HL-60 (cell line): Measurements from ENCODE around the gene EML2.
"Not testable (repeated sequence)": the region's sequence is repeated elsewhere in the genome, so short reads cannot be mapped to it uniquely, and the experiment has no call there.

ENCODE experiments used
- DNase-seq, 2 experiments: peaks; one replicate each; pipeline ENCODE4 v3.0.0-alpha.2; 2010 to 2020; ENCODE audit warnings: low read depth in 1 of 2, low spot score in 1 of 2
- H3K27ac ChIP-seq: fragments of 250-450 bp; sonication (Bioruptor Pico); replicated peaks from 2 replicates; pipeline ENCODE4 v1.5.1; 2020; ENCODE audit warnings: mild to moderate bottlenecking, moderate library complexity
- H3K27me3 ChIP-seq: fragments of 250-450 bp; sonication (Bioruptor Pico); 2 replicates; pipeline ENCODE4 v1.5.1; 2021; ENCODE audit warnings: mild to moderate bottlenecking, moderate library complexity; ENCODE audit not compliant: insufficient read depth, poor library complexity, severe bottlenecking
- H3K4me3 ChIP-seq: replicated peaks from 2 replicates; pipeline ENCODE4 v1.5.1; 2011; ENCODE audit warnings: mild to moderate bottlenecking, control low read depth, low read length; ENCODE audit not compliant: insufficient read depth
- GABPA ChIP-seq: IDR thresholded peaks from 2 replicates; pipeline ENCODE4 v1.6.1; 2012; ENCODE audit warnings: low read depth
- POLR2AphosphoS5 ChIP-seq: IDR thresholded peaks from 2 replicates; pipeline ENCODE4 v1.6.1; 2012; ENCODE audit warnings: low read depth
- SPI1 ChIP-seq: IDR thresholded peaks from 2 replicates; pipeline ENCODE4 v1.6.1; 2012; ENCODE audit warnings: low read depth, mild to moderate bottlenecking, borderline replicate concordance
- long read RNA-seq: library from polyadenylated mRNA; unstranded; transcript quantifications from one replicate; pipeline ENCODE4 v2.0.0, GENCODE V29; 2020
- TF ChIP-seq, protein P1 (sequence below): IDR thresholded peaks from one replicate; pipeline ENCODE4 v1.5.1; 2011; ENCODE audit warnings: low read length, control low read depth, inconsistent platforms; ENCODE audit not compliant: insufficient read depth
- TF ChIP-seq, protein P2 (sequence below): IDR thresholded peaks from 2 replicates; pipeline ENCODE4 v1.6.1; 2012; ENCODE audit warnings: low read depth; ENCODE audit not compliant: insufficient replicate concordance

The EML2 gene, protein sequence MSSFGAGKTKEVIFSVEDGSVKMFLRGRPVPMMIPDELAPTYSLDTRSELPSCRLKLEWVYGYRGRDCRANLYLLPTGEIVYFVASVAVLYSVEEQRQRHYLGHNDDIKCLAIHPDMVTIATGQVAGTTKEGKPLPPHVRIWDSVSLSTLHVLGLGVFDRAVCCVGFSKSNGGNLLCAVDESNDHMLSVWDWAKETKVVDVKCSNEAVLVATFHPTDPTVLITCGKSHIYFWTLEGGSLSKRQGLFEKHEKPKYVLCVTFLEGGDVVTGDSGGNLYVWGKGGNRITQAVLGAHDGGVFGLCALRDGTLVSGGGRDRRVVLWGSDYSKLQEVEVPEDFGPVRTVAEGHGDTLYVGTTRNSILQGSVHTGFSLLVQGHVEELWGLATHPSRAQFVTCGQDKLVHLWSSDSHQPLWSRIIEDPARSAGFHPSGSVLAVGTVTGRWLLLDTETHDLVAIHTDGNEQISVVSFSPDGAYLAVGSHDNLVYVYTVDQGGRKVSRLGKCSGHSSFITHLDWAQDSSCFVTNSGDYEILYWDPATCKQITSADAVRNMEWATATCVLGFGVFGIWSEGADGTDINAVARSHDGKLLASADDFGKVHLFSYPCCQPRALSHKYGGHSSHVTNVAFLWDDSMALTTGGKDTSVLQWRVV
- long read RNA-seq, transcript EML2-201 (19 exons, 2,264 nt), result major isoform, 49 of 77 reads
- long read RNA-seq, partial matches to known transcripts, result 16 of 77 reads
- long read RNA-seq, other reads (novel, unspliced or antisense), result 12 of 77 reads

GRCh38 chr19:45638930-45639729, at the start of gene EML2:
Gene EML2 (minus strand): TSS chr19:45639397. CDS start chr19:45639376, 21 bp downstream.
- Histone ChIP-seq H3K4me3 (peak within 1 kb of the TSS; percentile 82), H3K27ac (peak within 1 kb of the TSS; percentile 53), H3K27me3 (no peaks in the 10 kb centered on the region)
- peak in 1 of 2 experiments; percentile 23 for DNase-seq
- TF ChIP-seq SPI1 (no peak), POLR2AphosphoS5 (0 out of 2 replicates have a peak, but pooled peaks have one; percentile 22)

DNA sequence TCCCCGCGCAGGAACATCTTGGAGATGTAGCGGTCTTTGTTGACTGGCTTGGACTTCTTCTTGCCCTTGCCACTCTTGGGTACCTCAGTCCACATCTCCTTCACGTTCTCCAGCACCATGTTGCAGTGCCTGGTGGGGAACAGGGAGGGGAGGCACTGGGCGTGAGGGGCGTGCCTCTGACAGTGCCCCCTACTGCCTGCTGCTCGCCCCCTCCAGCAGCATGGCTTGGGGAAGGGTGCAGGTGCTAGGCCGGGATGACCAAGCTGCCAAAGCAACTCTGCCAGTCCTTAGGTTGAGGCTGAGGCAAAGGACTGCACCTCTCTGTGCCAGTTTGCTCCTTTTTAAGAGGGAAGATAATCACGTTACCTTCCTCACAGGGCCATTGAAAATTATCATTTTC, 48.4 kb upstream of the EML2 start:
- no peaks in the 10 kb centered on the region for H3K27me3 ChIP-seq
- no peak overlapping the region for H3K27ac ChIP-seq
- TF ChIP-seq GABPA (no peak), SPI1 (no peak), POLR2AphosphoS5 (no peak)
- TF ChIP-seq, protein P1, sequence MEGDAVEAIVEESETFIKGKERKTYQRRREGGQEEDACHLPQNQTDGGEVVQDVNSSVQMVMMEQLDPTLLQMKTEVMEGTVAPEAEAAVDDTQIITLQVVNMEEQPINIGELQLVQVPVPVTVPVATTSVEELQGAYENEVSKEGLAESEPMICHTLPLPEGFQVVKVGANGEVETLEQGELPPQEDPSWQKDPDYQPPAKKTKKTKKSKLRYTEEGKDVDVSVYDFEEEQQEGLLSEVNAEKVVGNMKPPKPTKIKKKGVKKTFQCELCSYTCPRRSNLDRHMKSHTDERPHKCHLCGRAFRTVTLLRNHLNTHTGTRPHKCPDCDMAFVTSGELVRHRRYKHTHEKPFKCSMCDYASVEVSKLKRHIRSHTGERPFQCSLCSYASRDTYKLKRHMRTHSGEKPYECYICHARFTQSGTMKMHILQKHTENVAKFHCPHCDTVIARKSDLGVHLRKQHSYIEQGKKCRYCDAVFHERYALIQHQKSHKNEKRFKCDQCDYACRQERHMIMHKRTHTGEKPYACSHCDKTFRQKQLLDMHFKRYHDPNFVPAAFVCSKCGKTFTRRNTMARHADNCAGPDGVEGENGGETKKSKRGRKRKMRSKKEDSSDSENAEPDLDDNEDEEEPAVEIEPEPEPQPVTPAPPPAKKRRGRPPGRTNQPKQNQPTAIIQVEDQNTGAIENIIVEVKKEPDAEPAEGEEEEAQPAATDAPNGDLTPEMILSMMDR, result no peak
- TF ChIP-seq, protein P2, sequence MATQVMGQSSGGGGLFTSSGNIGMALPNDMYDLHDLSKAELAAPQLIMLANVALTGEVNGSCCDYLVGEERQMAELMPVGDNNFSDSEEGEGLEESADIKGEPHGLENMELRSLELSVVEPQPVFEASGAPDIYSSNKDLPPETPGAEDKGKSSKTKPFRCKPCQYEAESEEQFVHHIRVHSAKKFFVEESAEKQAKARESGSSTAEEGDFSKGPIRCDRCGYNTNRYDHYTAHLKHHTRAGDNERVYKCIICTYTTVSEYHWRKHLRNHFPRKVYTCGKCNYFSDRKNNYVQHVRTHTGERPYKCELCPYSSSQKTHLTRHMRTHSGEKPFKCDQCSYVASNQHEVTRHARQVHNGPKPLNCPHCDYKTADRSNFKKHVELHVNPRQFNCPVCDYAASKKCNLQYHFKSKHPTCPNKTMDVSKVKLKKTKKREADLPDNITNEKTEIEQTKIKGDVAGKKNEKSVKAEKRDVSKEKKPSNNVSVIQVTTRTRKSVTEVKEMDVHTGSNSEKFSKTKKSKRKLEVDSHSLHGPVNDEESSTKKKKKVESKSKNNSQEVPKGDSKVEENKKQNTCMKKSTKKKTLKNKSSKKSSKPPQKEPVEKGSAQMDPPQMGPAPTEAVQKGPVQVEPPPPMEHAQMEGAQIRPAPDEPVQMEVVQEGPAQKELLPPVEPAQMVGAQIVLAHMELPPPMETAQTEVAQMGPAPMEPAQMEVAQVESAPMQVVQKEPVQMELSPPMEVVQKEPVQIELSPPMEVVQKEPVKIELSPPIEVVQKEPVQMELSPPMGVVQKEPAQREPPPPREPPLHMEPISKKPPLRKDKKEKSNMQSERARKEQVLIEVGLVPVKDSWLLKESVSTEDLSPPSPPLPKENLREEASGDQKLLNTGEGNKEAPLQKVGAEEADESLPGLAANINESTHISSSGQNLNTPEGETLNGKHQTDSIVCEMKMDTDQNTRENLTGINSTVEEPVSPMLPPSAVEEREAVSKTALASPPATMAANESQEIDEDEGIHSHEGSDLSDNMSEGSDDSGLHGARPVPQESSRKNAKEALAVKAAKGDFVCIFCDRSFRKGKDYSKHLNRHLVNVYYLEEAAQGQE, result no peak
- no peak for DNase-seq
- H3K4me3 ChIP-seq, result no peak overlapping the region

- H3K4me3 ChIP-seq, H3K27ac ChIP-seq, H3K27me3 ChIP-seq, DNase-seq: not testable (repeated sequence)
These were observed 45.8 kb upstream of the EML2 start for GRCh38 chr19:45685045-45685444.

DNA sequence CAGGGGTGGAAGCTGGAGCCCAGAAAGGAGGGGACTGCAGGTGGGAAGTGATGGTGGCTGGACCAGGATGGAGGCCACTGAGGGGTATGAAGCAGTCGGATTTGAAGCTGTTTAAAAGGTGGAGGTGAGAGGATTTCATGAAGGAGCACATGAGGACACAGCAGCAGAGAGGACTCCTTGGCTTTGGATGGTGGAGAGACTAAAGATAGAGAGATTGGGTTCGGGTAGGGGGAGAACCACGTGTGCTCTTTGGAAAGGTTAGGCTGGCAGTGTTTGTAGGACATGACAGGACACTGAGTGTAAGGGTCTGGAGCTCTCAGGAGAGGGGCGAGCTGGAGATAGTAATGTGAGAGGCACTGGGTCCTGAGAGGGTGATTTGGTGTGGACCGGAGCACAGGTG, 43.7 kb upstream of the EML2 start:
- TF ChIP-seq, protein P1, result no peak
- TF ChIP-seq, protein P2, result no peak
- no peak for TF ChIP-seq GABPA
- no peak overlapping the region for H3K4me3 ChIP-seq
- no peaks in the 10 kb centered on the region for H3K27me3 ChIP-seq
- no peak overlapping the region for H3K27ac ChIP-seq
- no peak for DNase-seq
